GM18517 (cell line): ENCODE data around the gene OPRM1.
"Not testable (repeated sequence)": the region's sequence is repeated elsewhere in the genome, so short reads cannot be mapped to it uniquely, and the experiment has no call there.

Source experiments
- ATAC-seq: cut with Tn5 transposase; IDR thresholded peaks from one replicate; pipeline ENCODE4 v1.9.1; 2021; ENCODE audit warnings: mild to moderate bottlenecking, moderate library complexity; ENCODE audit not compliant: unreplicated experiment

The OPRM1 gene

DNA sequence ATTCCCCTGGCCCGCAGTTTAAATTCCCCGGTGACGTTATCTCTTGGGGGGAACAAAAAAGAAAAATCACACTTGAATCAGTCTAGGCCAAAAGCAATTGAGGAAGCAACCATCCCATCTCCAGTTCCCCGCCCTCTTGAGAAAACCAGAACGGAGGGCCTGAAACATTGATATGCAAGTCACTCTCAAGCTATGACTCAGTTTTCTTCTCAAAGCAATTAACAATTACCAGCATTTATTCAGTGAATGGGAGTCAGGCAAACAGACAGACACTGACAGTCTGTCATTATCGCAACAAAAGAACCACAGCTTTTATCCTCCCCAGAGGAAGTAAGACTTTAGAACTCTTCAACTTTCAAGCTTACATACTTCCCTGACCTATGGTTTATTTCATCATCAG lies 100.9 kb downstream of the OPRM1 start:
- ATAC-seq, result no peak

DNA sequence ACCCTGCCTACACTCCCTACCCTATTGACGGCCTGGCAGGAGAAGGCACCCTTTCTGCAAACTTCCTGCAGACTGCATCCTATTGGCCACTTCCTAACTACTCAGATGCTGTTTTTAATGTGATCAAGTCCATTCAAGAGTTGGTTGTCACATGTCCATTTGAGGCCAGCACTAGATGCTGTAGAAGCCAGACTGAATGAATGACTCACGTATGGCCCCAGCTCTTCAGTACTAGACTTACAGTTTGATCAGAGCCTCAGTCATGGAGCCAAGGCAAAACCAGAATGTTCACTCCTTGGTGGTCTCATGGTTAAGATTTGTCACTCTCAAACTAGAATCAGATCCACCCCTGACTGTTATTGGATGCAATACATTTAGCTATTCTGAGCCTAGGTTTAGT lies 101.7 kb downstream of the OPRM1 start:
- no peak for ATAC-seq

DNA sequence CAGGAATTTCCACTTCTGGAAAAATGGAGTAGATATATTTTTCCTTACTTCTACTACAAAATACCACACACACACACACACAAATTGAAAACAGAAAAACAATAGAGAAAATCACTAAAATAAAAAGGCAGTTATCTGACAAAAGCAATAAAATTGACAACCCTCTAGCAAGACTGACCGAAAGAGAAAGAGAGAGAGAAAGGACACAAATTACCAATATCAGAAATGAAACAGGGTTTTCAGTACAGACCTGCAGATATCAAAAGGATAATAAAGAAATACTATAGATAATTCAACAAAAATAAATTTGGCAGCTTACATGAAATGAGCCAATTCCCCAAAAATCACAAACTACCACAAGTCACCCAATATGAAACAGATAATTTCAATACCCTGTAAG lies 104.7 kb downstream of the OPRM1 start:
- no peak for ATAC-seq

DNA sequence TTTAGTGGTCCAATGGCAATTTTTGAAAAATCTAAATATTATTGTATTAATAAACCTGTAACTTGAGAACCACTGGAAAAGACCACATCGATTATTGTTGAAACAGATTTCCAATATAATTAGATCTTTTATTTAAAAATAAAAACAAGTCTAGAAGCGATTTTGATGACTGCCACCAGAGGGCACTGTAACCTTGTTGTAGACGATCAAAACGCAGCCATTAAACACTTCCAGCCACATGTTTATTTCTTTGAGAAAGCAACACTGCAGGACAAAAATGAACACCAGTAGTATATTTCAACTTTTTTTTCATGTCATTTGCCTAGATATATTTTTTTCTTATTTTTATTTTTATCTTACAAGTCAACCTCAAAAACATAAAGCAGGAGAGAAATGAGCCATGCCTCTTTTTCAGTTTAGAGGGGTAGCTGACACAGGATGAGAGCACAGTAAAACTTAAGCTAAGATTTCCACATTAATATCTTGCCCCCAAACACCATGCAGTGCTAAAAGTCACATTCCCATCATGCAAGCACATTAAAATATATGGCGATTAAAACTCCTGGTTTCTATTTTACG lies 115.4 kb downstream of the OPRM1 start:
- no peak for ATAC-seq

DNA sequence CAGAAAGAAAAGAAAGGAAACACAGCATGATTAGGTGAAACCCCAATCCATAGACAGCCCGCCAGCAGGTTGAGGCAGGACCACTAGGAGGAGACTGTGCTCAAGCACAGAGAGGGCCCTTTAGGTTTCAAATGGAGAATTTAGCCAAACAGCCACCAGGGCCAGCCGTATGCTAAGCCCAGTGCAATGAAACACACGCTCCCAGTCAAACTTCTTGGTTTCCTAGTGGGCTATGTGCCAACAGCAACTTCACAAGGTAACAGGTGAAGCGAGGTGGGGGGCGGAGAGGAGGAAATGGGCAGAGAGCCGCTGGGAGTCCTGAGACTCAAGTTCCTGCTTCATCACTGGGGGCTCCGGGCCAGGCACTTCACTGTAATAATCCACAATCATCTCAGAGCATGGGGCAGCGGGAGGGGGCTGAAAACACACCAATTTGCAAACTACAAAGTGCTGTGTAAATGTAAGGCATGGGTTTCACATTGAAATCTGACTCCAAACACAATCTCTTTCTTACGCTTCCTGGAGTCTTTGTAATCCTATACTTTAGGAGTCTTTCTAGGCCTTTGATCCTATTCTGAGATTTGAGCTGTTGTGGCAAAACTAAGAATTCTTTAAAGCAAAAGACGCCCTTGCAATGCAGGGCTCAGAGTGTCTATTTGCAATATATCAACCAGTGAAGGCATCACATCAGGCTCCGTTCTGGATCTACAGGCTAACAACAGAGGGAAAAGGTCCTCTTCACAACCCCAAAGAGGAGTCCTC lies 117.3 kb downstream of the OPRM1 start:
- ATAC-seq, result peak; percentile 80

DNA sequence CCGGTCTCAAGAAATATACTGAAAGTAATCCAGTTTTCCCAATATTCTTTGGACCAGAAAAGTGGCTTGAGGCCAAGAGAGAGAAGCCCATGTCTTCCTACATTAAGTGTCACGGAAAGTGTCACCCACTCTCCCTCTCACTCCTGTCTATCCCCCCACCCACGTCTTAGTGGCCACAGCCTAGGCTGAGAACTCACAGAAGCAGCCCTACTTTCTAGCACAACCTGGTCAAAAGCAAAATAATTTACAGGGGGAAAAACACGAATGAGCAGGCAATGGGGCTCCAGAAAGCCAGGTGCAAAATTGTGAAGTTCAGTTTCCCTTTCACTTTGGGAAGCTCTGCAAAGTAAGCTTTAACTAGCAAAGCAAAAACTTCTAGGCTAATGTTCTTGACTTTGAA lies 118.0 kb downstream of the OPRM1 start:
- ATAC-seq, result peak; percentile 66

DNA sequence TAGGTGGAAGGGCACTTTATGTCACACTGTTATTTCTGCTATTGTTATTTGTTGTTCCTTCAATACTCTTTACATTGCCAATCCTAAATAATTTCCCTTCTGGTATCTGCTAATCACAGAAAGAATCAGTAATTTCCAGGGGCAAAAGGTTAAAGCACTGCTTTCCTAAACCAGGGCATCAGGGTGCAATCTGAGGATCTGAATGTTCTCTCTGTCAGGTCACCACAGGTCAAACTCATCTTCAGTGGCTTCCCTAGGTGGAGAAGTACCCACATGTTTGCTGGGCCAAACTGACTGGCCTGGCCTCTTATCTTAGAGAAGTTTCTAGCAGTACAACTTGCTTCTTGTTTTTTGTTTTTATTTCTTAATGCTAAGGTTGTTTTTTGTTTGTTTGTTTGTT lies 118.7 kb downstream of the OPRM1 start:
- no peak for ATAC-seq

DNA sequence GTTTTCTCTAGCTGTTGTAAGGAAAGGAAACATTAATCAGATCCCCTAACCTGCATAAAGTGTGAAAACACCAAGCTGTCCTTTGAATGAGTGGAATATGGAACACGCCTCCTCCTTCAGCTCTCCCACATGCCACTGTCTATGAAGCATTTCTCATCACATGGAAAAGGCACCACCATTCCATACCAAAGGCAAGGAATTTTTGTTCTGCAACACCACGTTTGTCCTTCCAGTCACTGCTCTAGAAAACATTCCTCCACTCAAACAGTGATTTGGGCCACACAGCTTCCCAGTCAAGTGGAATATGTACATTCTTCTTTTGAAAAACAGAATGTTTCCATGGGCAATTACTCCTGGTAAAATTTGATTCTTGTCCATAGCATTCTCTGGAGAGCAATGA lies 120.1 kb downstream of the OPRM1 start:
- no peak for ATAC-seq

DNA sequence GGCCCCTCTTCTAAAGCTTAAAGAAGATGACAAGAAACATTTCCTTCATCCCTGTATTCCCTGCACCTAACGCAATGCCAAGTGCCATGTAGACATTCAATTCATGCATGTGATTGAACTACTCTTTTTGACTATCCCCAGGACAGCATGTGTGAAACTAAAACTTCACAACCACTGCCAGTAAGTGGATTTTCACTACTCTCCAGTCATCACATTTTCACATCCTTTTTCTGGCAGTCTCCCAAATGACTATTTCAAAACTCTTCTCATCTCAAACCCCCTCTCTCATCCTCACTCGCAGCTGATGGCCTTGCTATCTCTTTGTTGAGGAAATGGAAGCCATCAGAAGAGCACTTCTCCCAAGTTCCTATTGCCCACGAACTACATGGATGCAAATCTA lies 122.6 kb downstream of the OPRM1 start:
- peak; percentile 82 for ATAC-seq

DNA sequence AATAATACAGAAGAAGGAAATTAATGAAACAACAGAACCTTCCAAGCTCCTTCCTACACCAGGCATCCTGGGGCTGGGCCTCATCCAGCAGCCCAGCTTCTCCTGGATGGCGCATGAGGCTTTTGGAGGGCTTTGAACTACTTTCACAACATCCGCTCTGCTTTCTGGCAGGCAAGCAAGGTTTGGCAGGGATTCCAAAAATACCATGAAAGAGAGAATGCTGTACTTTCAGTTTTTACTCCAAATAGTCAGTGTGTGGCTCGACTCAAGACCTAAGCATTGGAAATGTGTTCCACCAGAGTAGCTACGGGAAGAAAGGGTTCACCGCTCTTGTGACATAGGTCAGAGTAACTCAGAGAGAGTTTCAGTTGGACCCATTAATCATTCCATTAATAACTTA lies 125.4 kb downstream of the OPRM1 start:
- no peak for ATAC-seq

DNA sequence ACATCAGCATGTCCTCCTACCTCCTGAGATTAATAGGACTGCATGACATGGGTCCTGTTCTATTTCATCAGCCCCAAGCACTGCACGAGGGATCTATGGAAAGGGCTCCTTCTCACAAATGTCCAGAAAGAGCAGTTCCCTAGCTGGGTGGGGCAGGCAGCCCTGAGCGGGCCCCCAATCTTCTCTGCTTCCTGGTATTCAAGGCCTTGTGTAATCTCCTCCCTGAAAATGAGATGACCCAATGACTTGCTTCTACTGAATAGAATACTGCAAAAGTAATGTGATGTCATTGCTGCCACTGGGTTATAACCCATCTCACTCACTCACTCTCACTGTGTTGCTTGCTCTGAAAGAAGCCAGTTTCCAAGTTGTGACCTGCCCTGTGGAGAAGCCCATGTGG lies 126.4 kb downstream of the OPRM1 start:
- no peak for ATAC-seq

DNA sequence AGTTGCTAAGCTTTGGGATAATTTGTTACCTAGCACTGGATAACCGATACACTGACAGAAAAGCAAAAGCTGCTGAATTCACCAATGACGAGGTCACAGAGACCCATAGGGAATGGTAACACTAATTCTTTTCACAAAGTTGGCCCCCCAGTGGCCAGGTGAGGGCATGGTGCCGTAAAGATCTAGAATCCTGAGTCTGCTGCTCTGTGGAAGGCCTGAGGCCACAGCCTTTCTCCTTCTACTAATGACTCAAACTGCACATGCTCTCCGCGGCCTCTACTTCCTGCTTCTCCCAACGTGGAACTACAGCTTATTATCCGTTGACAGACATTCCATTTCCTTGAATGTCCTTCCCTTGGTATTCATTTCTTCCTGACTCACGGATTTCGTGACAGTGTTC lies 127.1 kb downstream of the OPRM1 start:
- no peak for ATAC-seq

DNA sequence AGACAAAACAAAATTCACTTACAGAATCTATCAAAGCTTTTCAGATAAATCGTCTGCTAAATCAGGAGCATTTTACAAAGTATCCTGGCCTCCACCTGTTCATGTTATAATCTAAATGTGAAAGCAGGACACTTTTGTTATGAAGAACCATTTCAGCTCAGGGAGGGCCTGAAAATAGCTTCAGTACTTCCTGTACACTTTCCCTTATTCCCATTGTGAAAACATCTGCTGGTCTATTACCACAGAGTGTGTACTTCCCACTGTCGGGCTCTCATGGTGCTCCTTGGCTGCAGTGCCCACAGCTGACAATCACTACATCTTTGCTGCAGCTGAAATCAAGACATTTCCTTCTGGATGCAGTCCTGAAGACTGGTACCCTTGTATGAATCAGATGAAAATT lies 128.1 kb downstream of the OPRM1 start:
- no peak for ATAC-seq

DNA sequence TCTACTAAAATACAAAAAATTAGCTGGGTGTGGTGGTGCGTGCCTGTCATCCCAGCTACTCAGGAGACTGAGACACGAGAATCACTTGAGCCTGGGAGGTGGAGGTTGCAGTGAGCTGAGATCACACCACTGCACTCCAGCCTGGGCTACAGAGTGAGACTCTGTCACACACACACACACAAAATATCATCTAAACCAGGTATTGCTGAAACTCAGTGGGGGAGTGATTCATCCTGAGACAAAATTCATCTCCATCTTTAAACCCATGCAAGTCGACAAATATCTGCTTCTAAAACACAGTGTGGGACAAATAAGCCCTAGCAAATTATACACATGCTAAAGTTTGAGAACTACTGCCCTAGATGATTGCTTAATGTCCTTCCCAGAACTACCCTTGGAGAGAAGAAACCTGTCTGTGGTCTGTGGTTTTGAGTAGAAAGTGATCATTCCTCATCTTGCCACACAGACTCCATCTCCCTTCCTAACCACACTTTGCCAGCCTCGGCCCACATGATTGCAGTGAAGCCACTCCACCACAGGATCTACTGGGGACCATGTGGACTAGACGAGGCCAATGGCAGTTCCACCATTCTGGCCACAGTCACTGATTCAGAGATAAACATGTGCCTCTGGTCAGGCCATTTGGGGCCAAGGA lies 130.3 kb downstream of the OPRM1 start:
- ATAC-seq, result no peak

DNA sequence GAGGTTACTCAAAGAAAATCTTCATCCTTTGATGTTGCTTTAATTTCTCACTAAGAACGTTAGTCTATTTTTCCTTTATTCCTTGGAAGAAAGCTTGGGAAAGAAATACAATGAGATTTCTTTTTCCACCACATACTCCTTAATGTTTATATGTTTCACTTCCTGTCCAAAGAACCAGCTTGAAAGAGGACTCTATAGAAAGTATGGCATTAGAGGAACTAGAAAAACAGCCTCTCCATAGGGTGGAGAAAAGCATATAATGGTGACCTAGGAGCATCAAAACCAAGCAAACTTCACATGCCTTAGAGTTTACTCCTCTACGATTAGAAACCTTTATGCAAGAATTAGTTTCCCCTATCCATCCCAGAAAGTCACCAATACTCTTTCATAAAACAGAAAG lies 131.1 kb downstream of the OPRM1 start:
- no peak for ATAC-seq

DNA sequence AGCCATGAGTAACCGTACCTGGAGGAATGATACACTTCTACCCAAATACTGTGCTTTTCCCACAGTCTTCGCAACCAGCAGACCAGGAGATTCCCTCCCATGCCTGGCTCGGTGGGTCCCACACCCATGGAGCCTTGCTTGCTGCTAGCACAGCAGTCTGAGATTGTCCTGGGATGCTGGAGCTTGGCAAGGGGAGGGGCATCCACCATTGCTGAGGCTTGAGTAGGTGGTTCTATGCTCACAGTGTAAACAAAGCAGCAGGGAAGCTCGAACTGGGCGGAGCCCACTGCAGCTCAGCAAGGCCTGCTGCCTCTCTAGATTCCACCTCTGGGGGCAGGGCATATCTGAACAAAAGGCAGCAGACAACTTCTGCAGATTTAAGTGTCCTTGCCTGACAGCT lies 133.4 kb downstream of the OPRM1 start:
- not testable (repeated sequence) for ATAC-seq

DNA sequence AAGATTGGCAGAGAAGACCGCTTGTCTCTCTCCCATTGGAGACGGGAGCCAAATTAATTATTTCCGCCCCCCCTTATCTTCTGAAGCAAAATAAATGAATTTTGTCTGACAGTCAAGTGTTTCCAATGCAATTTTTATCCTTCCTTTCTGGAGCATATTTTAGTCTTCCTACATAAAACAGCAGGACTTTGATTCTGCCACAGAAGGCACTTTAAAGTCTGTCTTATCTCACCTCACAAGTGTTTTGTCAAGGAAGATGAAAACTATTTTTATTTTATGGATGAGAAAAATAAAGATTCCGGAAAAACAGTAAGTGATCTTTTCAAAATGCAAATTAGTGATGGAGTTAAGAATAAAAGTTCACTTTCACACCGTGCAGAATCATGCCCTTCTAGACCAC lies 140.4 kb downstream of the OPRM1 start:
- ATAC-seq, result no peak

DNA sequence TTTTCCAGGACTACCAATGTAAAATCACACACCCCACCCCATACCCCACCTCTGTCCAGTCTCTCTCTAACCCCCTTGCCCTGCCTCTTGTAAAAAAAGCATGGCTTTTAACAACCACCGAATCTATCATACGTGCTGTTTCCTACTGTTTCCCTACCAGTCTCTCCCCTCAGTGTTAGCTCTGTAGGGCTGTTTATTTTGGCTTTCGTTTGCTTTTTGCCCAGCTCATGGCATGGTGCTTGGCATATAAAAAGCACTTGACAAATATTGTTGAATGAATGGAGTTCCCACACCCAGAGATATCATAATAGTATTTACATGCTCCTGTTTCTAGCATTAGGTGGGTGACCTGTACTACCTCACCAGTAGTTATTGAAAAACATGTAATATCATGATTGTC lies 148.2 kb downstream of the OPRM1 start:
- ATAC-seq, result no peak

DNA sequence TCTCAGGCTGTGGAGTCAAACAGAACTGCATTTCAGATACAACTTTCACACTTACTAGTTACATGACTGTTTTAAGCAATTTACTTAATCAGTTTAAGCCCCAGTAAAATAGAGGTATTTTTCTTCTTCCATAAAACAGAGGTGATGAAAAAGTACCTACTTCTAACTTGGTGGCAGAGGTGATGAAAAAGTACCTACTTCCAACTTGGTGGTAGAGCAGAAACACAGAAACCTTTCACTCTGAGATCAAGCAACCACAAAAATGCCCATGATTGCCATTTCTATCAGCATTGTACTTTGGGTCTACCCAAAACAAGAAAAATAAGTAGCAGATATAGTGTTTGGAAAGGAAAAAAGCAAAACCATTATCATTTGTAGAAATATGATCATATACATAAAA lies 148.7 kb downstream of the OPRM1 start:
- ATAC-seq, result no peak

DNA sequence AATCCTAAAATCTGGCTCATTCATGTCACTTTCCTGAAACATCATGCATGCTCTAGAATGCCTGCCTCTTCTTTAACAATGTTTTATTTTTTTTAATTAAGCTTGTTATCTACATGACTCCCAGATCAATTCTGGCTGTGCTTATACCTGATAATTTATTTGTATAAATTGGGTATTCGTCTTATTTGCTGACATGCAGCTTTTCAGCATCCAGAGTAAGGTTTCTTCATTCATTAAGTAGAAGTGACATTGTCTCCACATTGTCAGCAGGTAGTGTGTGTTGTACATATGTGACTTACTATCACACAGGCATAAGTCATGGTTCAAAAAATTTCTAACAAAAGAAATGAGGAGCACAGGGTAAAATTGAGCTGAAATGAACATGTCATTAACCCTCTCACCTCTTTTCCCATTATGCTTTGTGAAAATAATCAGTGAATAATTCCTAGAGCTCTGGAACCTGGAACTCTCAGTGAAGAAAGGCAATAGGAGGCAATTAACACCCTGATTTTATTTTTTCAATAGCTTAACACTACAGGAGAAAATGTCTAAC lies 157.4 kb downstream of the OPRM1 start:
- no peak for ATAC-seq

DNA sequence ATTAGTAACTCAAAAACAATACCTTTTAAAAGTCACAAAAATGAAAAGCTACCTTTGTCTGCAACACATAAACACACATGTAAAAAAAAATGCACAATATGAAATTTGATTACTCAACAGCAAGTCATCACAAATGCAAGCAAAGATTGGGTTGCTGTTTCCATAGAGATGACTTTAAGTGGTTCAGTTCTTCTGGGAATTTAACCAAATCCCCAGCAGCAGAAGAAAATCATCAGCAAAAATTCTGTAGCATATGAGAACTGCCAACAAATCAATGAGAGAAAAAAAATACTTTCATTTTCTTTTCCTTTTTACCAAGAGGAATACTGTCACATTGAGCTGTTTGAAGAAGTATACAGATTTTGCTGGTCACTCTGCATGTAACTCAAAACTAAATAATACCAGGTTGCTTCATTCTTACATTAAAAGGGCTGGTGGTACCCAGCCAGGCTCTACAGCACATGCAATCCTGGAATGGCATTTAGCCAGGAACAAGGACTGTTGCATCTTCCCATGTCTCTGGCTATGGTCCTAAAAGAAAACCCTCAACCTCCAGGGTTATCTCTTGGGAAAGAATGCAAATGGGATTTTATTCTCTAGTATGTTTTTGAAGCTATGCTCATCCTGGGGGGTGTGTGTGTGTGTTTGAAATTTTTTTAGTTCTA lies 158.3 kb downstream of the OPRM1 start:
- no peak for ATAC-seq

DNA sequence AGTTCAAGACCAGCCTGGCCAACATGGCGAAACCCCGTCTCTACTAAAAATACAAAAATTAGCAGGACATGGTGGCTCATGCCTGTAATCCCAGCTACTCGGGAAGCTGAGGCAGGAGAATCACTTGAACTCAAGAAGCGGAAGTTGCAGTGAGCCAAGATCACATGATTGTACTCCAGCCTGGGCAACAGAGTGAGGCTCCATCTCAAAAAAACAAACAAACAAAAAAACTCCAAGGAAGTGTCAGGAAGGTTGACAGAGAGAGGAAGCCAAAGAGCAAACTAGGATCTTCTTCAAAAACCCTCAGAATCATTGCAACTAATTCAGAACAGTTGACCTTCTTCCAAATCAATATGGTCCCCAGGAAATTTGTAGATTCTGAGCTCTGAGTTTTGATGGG lies 162.6 kb downstream of the OPRM1 start:
- not testable (repeated sequence) for ATAC-seq
